Ishikawa (cell line): ENCODE measurements around the gene LYRM4.

Experiments used
- CEBPB ChIP-seq: IDR thresholded peaks from 2 replicates; pipeline ENCODE4 v1.6.1; 2012
- CREB1 ChIP-seq: IDR thresholded peaks from 2 replicates; pipeline ENCODE4 v1.6.1; 2012; ENCODE audit warnings: low read depth
- EGR1 ChIP-seq: IDR thresholded peaks from 2 replicates; pipeline ENCODE4 v1.6.1; 2012
- EP300 ChIP-seq: IDR thresholded peaks from 2 replicates; pipeline ENCODE4 v1.6.1; 2012; ENCODE audit warnings: borderline replicate concordance
- FOXM1 ChIP-seq: IDR thresholded peaks from 2 replicates; pipeline ENCODE4 v1.6.1; 2012; ENCODE audit warnings: low read depth, borderline replicate concordance
- NFIC ChIP-seq: IDR thresholded peaks from 2 replicates; pipeline ENCODE4 v1.6.1; 2012
- RAD21 ChIP-seq: IDR thresholded peaks from 2 replicates; pipeline ENCODE4 v1.6.1; 2012; ENCODE audit warnings: low read depth
- TAF1 ChIP-seq: IDR thresholded peaks from 2 replicates; pipeline ENCODE4 v1.6.1; 2012; ENCODE audit warnings: low read depth, mild to moderate bottlenecking
- TCF12 ChIP-seq: IDR thresholded peaks from 2 replicates; pipeline ENCODE4 v1.6.1; 2012; ENCODE audit warnings: low read depth
- TEAD4 ChIP-seq: IDR thresholded peaks from 2 replicates; pipeline ENCODE4 v1.6.1; 2012
- YY1 ChIP-seq: IDR thresholded peaks from 2 replicates; pipeline ENCODE4 v1.6.1; 2012; ENCODE audit warnings: low read depth
- ZBTB7A ChIP-seq: IDR thresholded peaks from 2 replicates; pipeline ENCODE4 v1.6.1; 2012; ENCODE audit warnings: low read depth
- TF ChIP-seq, protein P1 (sequence below): IDR thresholded peaks from 2 replicates; pipeline ENCODE4 v1.6.1; 2012; ENCODE audit warnings: low read depth, mild to moderate bottlenecking
- TF ChIP-seq, protein P2 (sequence below): IDR thresholded peaks from 2 replicates; pipeline ENCODE4 v1.6.1; 2012
- TF ChIP-seq, protein P3 (sequence below): IDR thresholded peaks from 2 replicates; pipeline ENCODE4 v1.6.1; 2012

The LYRM4 gene

GRCh38 chr6:5229356-5229755, 31.4 kb downstream of the LYRM4 start:
- TF ChIP-seq ZBTB7A, result no peak
- TF ChIP-seq, protein P1, sequence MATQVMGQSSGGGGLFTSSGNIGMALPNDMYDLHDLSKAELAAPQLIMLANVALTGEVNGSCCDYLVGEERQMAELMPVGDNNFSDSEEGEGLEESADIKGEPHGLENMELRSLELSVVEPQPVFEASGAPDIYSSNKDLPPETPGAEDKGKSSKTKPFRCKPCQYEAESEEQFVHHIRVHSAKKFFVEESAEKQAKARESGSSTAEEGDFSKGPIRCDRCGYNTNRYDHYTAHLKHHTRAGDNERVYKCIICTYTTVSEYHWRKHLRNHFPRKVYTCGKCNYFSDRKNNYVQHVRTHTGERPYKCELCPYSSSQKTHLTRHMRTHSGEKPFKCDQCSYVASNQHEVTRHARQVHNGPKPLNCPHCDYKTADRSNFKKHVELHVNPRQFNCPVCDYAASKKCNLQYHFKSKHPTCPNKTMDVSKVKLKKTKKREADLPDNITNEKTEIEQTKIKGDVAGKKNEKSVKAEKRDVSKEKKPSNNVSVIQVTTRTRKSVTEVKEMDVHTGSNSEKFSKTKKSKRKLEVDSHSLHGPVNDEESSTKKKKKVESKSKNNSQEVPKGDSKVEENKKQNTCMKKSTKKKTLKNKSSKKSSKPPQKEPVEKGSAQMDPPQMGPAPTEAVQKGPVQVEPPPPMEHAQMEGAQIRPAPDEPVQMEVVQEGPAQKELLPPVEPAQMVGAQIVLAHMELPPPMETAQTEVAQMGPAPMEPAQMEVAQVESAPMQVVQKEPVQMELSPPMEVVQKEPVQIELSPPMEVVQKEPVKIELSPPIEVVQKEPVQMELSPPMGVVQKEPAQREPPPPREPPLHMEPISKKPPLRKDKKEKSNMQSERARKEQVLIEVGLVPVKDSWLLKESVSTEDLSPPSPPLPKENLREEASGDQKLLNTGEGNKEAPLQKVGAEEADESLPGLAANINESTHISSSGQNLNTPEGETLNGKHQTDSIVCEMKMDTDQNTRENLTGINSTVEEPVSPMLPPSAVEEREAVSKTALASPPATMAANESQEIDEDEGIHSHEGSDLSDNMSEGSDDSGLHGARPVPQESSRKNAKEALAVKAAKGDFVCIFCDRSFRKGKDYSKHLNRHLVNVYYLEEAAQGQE, result no peak

GRCh38 chr6:5223309-5223708, 37.4 kb downstream of the LYRM4 start:
- no peak for TF ChIP-seq TCF12
- TF ChIP-seq TEAD4, result no peak
- no peak for TF ChIP-seq EGR1
- no peak for TF ChIP-seq EP300
- TF ChIP-seq YY1, result no peak

- no peak for TF ChIP-seq EP300
- TF ChIP-seq, protein P1, result no peak
- TF ChIP-seq, protein P2, sequence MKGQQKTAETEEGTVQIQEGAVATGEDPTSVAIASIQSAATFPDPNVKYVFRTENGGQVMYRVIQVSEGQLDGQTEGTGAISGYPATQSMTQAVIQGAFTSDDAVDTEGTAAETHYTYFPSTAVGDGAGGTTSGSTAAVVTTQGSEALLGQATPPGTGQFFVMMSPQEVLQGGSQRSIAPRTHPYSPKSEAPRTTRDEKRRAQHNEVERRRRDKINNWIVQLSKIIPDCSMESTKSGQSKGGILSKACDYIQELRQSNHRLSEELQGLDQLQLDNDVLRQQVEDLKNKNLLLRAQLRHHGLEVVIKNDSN, result no peak
- no peak for TF ChIP-seq NFIC
- no peak for TF ChIP-seq RAD21
- no peak for TF ChIP-seq ZBTB7A
These were observed 40.3 kb downstream of the LYRM4 start for GRCh38 chr6:5220443-5220842.

DNA sequence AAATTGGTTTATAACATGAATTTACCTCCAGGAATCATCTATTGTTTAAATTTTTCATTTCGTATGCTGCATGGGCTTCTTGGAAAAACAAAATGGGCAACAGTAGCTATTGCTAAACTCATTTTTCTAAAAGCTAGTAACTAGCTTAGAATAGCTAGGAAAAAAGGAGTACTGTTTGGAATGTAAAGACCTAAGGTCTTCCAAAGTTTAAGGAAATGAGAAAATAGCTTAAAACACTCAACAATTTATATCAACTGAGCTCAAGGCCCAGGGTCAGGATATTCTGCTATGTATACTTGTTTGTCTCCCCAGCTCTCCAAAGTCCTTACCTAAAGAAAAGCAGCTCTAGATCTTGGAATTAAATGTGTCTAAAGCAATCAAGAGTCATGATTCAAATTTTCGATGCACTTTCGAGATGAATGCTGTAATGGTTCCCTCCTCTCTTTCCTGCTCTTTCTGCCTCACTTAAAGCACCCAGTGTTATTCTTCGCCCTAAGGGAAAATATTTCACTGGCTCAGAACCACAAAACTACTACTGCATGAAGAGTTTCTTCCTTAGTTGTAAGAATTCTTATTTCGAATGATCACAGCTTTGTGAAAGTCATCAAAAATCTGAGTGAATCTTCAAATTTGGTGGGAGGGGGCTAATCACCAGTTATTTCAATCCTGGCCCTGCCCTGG, 41.6 kb downstream of the LYRM4 start:
- TF ChIP-seq, protein P3, sequence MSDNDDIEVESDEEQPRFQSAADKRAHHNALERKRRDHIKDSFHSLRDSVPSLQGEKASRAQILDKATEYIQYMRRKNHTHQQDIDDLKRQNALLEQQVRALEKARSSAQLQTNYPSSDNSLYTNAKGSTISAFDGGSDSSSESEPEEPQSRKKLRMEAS, result no peak
- TF ChIP-seq, protein P1, result no peak
- no peak for TF ChIP-seq TAF1
- TF ChIP-seq CREB1, result no peak
- no peak for TF ChIP-seq ZBTB7A
- TF ChIP-seq TEAD4, result no peak
- no peak for TF ChIP-seq EP300
- TF ChIP-seq EGR1, result no peak
- no peak for TF ChIP-seq TCF12
- TF ChIP-seq YY1, result no peak
- no peak for TF ChIP-seq RAD21
- TF ChIP-seq FOXM1, result no peak
- TF ChIP-seq CEBPB, result no peak
- TF ChIP-seq, protein P2, result no peak
- TF ChIP-seq NFIC, result no peak

- TF ChIP-seq RAD21 (no peak), EP300 (no peak), YY1 (no peak), TAF1 (no peak), NFIC (no peak)
- TF ChIP-seq, protein P3, result no peak
- TF ChIP-seq, protein P1, result no peak
These were observed 43.4 kb downstream of the LYRM4 start for GRCh38 chr6:5217356-5217755.
